HG03460 (cell line): ENCODE measurements around the gene FSIP1.
A peak's percentile ranks its signal among the peaks of the same experiment; 100 is the strongest.
"Not testable (repeated sequence)": the region's sequence is repeated elsewhere in the genome, so short reads cannot be mapped to it uniquely, and the experiment has no call there.

Experiments used
- ATAC-seq: cut with Tn5 transposase; IDR thresholded peaks from one replicate; pipeline ENCODE4 v1.9.1; 2021; ENCODE audit not compliant: unreplicated experiment

The FSIP1 gene

DNA sequence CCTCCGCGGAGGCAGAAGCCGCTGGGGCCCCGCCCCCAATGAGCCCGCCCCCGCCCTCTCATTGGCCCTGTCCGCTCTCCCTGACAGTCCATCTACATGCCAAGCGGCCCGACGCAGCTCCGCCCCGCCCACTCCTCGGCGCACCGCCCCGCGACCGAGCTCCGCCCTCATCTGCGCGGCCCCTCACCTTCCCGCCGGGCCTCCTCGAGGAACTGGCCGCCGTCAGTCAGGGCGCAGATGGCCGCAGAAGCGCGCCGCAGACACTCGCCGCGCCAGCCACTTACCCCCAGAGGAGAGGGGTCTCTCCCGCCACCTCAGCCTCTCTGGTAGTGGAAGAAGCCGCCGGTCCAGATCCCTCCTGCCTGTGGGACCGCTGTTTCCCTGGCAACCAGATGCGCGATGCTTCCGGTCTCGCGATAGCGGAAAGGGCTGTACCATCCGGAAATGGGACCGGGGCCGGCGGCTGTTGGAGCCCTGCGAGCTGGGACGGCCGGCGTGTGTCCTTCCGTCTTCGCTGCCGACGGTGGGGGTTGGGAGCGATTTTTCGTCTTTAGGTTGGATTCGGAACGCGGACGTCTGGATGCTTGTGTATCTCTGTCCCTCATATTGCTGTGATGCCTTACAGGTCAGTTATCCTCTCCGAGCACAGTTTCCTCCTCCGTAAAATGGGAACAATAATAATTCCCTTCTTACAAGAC is at the start of gene FSIP1:
Gene FSIP1 (minus strand): TSS at position 401 of the 698 bp plus-strand sequence. CDS start 6,317 bp downstream, outside the sequence.
- ATAC-seq, result peak; percentile 96

DNA sequence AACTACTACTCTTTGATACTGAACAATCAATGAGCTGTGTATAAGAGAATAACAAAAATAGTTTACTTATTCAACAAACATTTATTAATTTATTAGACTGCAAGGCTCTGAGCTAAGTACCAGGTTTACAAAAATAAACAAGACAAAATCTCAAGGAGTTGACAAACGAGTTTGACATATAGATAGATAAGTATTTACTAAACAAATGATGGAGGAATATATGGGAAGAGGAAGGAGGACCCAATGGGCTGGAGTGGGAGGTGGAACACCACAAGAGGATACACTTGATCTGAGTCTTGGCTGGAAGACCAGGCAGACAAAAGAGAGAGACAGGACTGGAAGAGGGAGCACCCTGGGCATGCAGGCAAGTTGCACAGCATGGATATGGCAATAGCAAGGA is 47.5 kb upstream of the FSIP1 start:
- no peak for ATAC-seq

GRCh38 chr15:39828374-39828931 is 45.8 kb upstream of the FSIP1 start:
- no peak for ATAC-seq

GRCh38 chr15:39826975-39827374 is 44.3 kb upstream of the FSIP1 start:
- ATAC-seq, result no peak

DNA sequence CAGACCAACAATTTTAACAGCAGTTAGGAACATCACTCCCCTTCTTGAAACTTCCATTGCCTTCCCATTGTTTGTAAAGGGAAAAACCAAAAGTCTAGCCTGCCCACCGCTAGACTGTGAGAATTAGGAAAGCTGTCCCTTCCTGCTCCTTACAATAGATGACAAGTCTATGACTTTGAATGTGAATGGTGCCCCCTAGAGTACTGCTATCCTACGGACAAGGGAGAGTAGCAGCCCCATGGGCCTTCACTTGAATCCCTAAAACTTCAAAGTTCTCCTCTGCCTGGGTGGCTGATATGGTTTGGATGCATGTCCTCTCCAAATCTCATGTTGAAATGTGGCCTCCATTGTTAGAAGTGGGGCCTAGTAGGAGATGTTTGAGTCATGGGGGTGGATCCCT is 41.0 kb upstream of the FSIP1 start:
- no peak for ATAC-seq

GRCh38 chr15:39820050-39820602 is 37.5 kb upstream of the FSIP1 start:
- ATAC-seq, result no peak

GRCh38 chr15:39819533-39819932 is 36.9 kb upstream of the FSIP1 start:
- no peak for ATAC-seq

DNA sequence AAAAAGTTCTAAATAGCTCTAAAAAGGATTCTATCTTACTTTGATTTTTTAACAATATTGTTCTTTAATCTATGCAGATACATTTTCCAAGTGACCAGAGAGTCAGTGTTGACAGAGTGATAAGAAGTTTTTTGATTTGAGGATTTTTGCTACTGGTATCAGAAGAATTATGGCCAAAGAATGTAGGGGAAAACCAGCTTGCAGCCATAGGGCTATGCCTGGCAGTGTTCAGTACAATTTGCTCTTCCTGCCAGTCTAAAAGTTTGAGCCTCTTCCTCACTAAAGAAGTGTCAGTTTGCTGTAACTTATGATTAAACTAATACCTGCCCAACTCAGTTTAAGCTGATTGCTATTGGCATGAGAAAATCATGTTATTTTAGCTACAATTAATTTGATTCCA is 35.3 kb upstream of the FSIP1 start:
- no peak for ATAC-seq

GRCh38 chr15:39814489-39814888 is 31.8 kb upstream of the FSIP1 start:
- no peak for ATAC-seq

DNA sequence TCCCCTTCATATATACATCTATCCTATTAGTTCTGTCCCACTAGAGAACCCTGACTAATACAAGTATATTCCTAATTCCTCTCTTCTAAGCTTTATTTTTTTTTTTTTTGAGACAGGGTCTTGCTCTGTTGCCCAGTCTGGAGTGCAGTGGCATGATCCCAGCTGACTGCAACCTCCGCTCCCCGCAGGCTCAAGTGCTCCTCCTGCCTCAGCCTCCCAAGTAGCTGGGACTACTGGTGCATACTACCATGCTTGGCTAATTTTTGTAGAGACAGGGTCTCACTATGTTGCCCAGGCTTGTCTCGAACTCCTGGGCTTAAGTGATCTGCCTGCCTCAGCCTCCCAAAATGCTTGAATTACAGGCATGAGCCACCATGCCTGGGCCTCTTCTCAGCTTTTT is 30.0 kb upstream of the FSIP1 start:
- not testable (repeated sequence) for ATAC-seq

GRCh38 chr15:39808909-39809308 is 26.3 kb upstream of the FSIP1 start:
- no peak for ATAC-seq

GRCh38 chr15:39807791-39808190 is 25.1 kb upstream of the FSIP1 start:
- ATAC-seq, result no peak

DNA sequence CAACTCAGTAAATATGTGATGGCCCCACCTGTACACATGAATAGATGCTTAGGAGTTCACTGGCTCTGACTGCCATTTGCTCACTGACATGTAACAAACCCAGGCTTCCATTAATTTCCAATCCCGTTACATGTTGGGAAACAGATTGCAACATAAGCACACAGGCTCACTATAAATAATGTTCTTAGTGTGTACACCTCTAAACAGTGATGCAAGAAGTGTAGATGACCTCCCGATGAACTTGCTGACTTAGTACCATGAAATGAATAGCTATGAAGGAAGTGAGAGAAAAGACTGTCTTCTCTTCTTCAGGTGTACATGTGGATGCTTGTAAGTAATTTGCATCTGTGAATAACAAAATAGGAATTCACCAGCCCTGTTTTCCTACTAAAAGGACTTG is 21.4 kb upstream of the FSIP1 start:
- ATAC-seq, result no peak

DNA sequence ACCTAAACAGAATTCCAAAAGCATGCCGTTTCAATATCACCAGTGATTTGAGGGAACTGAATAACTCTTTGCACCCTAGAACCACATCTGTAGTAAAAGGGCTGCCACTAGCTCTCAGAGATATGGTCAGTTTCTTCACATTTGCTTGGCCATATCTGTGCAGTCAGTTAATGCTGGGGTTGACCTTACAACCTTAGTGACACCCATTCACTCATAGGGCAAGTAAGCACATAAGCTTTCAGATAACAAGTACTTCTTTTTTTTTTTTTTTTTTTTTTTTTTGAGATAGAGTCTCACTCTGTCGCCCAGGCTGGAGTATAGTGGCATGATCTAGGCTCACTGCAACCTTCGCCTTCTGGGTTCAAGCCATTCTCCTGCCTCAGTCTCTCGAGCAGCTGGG is 20.4 kb upstream of the FSIP1 start:
- ATAC-seq, result no peak

DNA sequence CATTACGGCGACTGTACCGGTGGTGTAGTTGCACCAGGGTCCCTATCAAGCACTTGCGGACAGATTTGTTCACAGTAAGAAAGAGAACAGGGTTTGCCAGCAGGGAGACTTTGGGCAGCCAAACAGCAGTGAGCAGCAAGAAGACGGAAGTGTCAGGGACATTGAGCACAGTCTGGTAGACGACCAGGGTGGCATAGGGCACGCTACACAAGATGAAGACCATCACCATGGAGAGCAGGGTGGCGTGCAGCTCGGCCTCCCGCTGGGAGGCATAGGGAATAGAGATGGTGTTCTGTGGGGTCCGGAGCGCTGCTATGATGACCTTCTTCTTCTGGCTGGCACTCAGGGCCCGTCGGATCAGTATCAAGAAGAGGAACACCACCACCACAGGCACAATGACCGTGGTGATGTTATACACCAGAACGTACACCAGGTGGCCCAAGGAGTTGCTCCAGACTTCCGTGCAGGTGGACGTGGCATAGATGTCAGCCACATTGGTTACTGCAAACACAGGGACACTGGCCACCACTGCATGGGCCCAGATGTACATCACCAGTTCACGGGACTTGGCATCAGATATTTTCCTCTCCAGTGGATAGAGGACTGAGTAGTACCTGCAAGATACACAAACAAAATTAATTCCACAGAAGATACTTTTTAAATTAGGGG is 19.1 kb upstream of the FSIP1 start:
- ATAC-seq, result no peak

DNA sequence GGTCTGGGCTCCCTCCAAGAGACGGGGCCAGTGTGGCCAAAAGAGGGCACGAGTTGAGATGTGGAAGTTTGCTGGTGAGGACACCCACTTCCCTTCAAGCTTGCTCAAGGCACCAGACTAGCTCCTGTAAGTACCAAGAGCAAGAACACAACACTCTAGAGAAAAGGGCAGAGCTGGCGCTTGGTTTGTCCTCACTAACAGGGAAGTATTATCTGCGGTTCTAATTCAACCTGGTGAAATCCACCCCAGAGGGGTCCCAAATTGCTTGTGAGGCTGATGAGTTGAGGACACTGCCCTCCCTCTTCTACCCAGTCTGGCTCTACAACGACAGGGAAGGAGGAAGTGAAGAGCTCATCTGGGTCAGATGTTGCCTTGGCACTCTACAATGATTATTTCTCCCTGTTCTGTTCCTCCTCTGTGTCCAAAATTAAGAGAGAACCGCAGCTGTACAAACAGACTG is 16.9 kb upstream of the FSIP1 start:
- ATAC-seq, result no peak

DNA sequence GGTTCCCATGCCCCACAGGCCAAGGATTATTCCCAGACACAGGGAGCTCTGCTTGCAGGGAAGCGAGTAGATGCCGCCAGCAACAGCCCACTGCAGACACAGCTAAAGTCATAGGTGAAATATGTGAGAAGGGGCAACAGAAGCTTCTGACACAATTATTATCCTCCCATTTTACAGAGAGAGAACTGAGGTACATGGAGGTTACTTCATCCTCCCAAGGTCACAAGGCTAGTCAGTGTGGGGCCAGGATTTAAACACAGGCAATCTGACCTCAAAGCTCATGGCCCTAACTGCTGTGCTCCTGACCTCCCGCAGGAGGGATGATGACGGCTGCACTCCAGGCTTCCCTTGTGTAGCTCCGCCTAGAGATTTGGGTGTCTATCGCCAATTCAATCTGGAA is 15.7 kb upstream of the FSIP1 start:
- no peak for ATAC-seq

- ATAC-seq, result no peak
Measured at GRCh38 chr15:39797407-39797806, 14.8 kb upstream of the FSIP1 start.

DNA sequence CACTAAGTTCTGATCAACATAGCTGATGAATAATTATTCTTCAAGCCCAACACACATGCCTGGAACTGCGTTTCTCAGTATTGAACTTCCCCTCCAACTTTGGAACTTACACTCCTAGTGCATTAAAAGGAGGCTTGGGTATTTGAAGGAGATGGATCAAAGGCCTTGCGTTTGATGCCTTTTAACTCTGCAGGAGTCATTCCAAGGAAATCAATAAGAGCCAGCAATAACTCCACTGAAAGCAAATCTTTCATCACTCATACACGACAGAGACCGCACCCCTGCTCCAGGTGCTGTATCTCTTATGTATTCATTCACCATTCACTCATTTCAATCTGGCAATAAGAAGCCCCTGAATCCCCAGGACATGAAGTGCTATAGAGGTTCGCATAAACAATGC is 14.0 kb upstream of the FSIP1 start:
- no peak for ATAC-seq

GRCh38 chr15:39795486-39795885 is 12.8 kb upstream of the FSIP1 start:
- ATAC-seq, result no peak

GRCh38 chr15:39794954-39795353 is 12.3 kb upstream of the FSIP1 start:
- no peak for ATAC-seq

DNA sequence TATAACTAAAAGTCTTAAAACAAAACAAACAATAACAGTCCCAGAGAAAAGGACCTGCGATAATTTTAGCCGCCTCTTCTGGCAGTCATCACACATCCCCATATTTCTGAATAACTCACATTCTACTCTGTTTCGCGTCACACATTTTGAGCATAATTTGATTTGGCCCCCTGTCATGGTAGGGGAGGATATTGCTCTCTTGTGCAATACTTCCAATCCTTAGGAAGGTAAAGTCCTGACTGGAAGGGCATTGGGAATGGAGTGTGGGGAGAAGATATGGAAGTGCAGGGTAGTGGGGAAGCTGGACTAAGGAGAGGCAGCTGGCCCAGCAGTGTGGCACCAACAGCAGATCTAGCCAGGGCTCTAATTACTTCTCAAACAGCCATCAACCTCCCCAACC is 11.3 kb upstream of the FSIP1 start:
- no peak for ATAC-seq
